ENCODE data around the gene LZTS2. TPM values are rescaled to one million over a fixed set of nuclear protein-coding genes. Genes with fewer than 3 reads are reported as not detected.

LZTS2 gene
- total and polyA plus RNA-seq, 10 donors = 21.8 to 76.6 (median 54.6) TPM

GRCh38 chr10:101005869-101006567 lies 6.4 kb downstream of the LZTS2 start:
- 64 to 95% (median 92%) methylated on average over 3 to 4 of the region's 4 CpGs for WGBS, 5 donors
- Histone ChIP-seq H3K9me3 (no peaks in the 10 kb centered on the region), H3K27ac (peak overlapping the region in 1 of 8 donors; percentile 3), H3K4me3 (no peak overlapping the region), H3K27me3 (replicated peaks in 1 of 7) (no peaks in the 10 kb centered on the region), H3K36me3 (peaks cover 0 to 54% (median 31%) of the 10 kb centered on the region in 6 donors), H3K4me1 (peaks cover 0 to 73% (median 25%) of the 10 kb centered on the region in 6 donors)
- DNase-seq = no peak
- no peak for TF ChIP-seq POLR2AphosphoS5 (IDR thresholded peaks at IDR 0.05)
- intact Hi-C loops (cut with DNase I; ENCODE audit: low total_unique reads) = no loop called here

DNA sequence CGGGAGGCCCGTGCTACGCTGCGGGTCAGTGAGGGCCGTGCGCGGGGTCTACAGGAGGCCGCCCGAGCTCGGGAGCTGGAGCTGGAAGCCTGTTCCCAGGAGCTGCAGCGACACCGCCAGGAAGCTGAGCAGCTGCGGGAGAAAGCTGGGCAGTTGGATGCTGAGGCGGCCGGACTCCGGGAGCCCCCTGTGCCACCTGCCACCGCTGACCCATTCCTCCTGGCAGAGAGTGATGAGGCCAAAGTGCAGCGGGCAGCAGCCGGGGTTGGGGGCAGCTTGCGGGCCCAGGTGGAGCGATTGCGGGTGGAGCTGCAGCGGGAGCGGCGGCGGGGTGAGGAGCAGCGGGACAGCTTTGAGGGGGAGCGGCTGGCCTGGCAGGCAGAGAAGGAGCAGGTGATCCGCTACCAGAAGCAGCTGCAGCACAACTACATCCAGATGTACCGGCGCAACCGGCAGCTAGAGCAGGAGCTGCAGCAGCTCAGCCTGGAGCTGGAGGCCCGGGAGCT lies 7.0 kb downstream of the LZTS2 start:
- peak in 1 of 3 donors; percentile 62 for TF ChIP-seq POLR2AphosphoS5 (IDR thresholded peaks at IDR 0.05)
- TF ChIP-seq, protein P1, sequence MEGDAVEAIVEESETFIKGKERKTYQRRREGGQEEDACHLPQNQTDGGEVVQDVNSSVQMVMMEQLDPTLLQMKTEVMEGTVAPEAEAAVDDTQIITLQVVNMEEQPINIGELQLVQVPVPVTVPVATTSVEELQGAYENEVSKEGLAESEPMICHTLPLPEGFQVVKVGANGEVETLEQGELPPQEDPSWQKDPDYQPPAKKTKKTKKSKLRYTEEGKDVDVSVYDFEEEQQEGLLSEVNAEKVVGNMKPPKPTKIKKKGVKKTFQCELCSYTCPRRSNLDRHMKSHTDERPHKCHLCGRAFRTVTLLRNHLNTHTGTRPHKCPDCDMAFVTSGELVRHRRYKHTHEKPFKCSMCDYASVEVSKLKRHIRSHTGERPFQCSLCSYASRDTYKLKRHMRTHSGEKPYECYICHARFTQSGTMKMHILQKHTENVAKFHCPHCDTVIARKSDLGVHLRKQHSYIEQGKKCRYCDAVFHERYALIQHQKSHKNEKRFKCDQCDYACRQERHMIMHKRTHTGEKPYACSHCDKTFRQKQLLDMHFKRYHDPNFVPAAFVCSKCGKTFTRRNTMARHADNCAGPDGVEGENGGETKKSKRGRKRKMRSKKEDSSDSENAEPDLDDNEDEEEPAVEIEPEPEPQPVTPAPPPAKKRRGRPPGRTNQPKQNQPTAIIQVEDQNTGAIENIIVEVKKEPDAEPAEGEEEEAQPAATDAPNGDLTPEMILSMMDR (IDR thresholded peaks at IDR 0.05 in 8 of 11, conservative IDR thresholded peaks at IDR 0.05 in 3 of 11) = no peak
- H3K9me3 ChIP-seq = no peaks in the 10 kb centered on the region
- intact Hi-C loops (cut with DNase I; ENCODE audit: low total_unique reads) = no loop called here
- no peak overlapping the region for H3K4me3 ChIP-seq
- H3K4me1 ChIP-seq = peaks cover 0 to 67% (median 19%) of the 10 kb centered on the region in 6 donors
- H3K27me3 ChIP-seq (replicated peaks in 1 of 7) = no peaks in the 10 kb centered on the region
- peak; percentile 75 for DNase-seq
- WGBS, 5 donors = 82 to 95% (median 90%) methylated on average over 20 to 33 of the region's 33 CpGs
- H3K27ac ChIP-seq = peak overlapping the region in 4 of 8 donors; percentile 31 to 51 (median 37)
- peaks cover 0 to 54% (median 31%) of the 10 kb centered on the region in 6 donors for H3K36me3 ChIP-seq

DNA sequence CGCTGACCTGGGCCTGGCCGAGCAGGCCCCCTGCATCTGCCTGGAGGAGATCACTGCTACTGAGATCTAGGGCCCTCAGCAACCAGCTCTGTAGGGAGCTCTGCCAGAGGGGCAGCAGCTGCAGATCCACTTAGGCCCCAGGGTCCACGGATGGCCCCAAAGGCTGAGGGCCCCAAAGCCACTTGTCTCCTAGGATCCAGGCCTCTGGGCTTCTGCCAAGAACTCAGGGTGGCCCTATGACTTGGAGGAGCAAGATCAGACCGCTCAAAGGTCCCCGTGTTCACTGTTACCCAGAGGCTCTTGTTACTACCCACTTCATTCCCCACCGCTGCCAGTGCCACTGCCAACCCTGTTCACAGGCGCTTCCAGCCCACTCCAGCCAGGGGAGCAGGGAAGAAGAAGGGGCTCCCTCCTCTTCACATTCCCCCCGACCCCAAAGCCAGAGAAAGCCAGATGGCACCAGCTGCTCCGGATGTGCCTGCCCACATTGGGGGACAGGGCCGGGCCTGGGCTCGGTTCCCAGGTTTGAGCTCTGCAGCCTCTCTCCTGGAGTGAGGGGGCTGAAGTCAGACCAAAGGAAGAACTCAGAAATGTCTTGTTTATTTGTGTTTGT lies 7.6 kb downstream of the LZTS2 start:
- H3K9me3 ChIP-seq = no peaks in the 10 kb centered on the region
- H3K36me3 ChIP-seq = peaks cover 0 to 54% (median 31%) of the 10 kb centered on the region in 6 donors

DNA sequence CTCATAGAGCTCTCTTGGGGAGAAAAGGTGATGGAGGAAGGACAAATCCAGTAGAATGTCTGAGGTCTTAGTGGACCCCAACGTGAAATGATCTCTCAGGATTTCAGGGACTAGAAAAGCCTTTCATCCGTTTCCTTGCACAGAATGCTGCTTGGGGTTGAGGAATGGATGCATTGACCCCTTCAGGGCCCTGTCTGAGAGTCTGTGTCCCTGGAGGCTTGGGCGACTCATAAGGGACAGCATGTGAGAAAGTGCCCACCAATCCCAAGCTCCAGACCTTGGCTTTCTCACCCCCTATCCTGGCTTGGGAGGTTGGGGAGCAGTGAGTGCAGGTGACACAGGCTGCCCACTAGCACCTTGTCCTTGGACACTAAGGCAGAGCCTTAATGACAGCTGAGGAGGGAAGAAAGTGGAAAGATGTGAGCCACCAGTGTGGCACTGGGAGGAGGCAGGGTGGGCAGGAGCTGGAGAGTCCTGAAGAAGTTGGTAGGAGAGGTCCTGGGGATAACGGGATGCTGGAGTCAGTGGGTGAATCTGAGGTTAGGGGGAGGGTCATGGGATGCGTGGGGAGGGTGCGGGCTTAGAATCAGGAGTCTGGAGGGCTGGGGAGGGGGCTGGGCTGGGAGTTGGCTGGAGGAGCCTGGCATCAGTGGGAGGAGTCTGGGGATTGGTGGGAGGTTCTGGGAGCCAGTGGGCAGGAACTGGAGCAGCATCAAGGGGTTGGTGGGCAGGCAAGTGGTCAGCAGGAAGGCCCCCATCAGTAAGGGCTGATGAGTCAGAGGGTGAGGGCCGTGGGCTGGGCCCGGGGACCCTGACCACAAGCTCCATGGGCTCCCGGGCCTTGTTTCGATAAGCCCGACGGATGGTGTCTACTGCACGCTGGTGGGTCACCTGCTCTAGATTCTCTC lies 8.6 kb downstream of the LZTS2 start:
- Histone ChIP-seq H3K36me3 (peaks cover 0 to 44% (median 30%) of the 10 kb centered on the region in 6 donors), H3K4me1 (peaks cover 6 to 65% (median 19%) of the 10 kb centered on the region in 6 donors), H3K27ac (peak overlapping the region in 5 of 8 donors; percentile 31 to 51 (median 45)), H3K27me3 (replicated peaks in 1 of 7) (no peaks in the 10 kb centered on the region), H3K9me3 (no peaks in the 10 kb centered on the region), H3K4me3 (no peak overlapping the region)
- TF ChIP-seq, protein P1 (IDR thresholded peaks at IDR 0.05 in 8 of 11, conservative IDR thresholded peaks at IDR 0.05 in 3 of 11) = no peak
- TF ChIP-seq POLR2AphosphoS5 (IDR thresholded peaks at IDR 0.05) = peak in 1 of 3 donors; percentile 17
- intact Hi-C loops (cut with DNase I; ENCODE audit: low total_unique reads) = no loop called here
- WGBS, 5 donors = 62 to 81% (median 69%) methylated on average over 8 to 13 of the region's 13 CpGs
- no peak for DNase-seq

More for the DNA sequence above, 7.6 kb downstream of the LZTS2 start:
- intact Hi-C loops (cut with DNase I; ENCODE audit: low total_unique reads) = no loop called here
- Histone ChIP-seq H3K4me1 (peaks cover 0 to 65% (median 16%) of the 10 kb centered on the region in 6 donors), H3K27ac (peak overlapping the region in 5 of 8 donors; percentile 31 to 51 (median 38)), H3K27me3 (replicated peaks in 1 of 7) (no peaks in the 10 kb centered on the region), H3K4me3 (no peak overlapping the region)
- no peak for DNase-seq
- 48 to 83% (median 67%) methylated on average over 8 to 11 of the region's 11 CpGs for WGBS, 5 donors
- no peak for TF ChIP-seq POLR2AphosphoS5 (IDR thresholded peaks at IDR 0.05)
- TF ChIP-seq POLR2A (IDR thresholded peaks at IDR 0.05) = no peak
- TF ChIP-seq, protein P1 (IDR thresholded peaks at IDR 0.05 in 8 of 11, conservative IDR thresholded peaks at IDR 0.05 in 3 of 11) = no peak
